Amygdala (tissue), 56 donors: Measurements from ENCODE around the gene MYEOV.

ENCODE experiments used
- DNase-seq, 56 donors: peaks; one replicate each; lab custom pipeline; 2025; lab: John Stamatoyannopoulos, UW

MYEOV gene

DNA sequence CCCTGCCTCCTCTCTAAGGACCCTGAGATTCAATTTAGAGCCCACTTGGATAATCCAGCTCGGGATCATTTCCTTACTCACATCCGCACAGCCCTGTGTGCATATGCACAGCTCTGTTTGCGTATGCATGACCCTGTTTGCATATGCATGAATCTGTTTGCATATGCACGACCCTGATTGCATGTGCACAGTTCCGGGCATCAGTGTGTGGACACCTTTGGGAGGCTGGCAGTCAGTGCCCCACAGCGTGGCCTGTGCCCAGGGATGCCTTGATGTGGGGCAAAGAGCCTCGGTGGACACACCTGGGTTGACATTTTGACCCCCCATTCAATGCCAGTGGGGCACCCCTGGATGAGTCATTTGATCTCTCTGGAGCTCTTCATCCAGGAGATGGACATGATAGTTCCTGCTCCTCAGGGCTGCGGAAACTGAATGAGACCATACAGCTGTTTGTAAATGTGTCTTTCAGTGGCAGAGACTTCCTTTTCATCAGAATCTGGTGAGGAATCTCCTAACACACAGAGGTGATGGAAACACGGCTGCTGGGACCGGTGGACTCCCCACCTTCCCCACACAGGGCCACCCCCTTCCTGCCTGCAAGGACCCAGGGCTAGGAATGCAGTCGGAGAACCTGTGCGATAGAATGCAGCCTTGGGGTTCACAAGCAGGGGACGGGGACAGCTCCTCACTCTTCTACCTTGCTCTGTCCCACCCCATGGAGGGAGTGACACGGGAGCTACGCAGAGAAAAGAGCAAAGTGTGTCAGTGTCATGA, 41.2 kb downstream of the MYEOV start:
- DNase-seq = no peak

DNA sequence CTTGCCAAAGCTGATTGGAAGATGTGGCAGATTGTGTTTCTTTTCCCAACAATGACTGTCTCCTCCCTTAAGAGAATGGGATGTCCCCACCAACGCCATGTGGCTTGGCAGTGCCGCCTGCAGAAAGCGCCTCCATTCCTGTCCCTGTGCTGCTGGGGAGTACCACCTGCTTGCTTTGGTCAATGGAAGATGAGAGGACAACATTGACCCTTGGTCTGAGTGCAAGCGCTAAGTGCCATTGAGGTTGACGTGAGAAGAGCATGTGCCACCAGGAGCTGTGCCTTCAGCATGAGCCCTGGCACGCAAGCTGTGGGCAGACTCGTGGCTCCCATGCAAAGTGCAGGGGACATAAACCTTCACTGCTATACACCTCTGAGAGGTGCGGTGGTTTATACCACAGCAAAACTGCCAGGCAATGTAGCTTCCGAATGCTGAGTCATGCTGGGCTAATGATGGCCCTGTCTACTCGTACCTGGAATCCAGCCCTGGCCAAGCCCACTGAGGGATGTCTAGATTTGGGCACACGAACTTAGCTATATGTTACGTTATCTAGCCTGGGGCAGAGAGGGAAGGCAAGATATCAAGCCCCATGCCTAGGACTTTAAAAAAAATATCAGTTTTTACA, 41.9 kb downstream of the MYEOV start:
- DNase-seq = no peak

DNA sequence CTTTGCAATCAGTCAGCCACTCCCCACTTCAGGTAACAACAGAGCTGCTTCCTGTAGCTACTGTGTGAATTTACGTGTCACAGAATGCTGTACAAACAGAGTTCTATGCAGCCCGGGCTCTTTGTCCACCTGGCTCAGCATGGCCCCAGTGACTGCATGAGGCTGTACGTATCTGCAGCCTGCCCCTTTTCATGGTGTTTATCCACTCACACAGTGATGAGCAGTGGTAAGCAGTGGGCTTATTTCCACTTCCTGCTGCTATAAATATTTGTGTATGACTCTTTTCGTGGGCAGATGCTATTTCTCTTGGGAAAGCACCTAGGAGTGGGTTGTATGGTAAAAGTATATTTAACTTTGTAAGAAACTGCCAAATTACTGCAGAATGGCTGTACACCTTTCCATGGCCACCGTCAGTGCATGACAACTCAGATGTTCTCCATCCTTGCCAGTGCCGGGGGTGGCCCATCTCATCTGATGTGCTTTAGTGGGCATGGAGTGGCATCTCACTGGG, 43.3 kb downstream of the MYEOV start:
- peak in 1 of 56 donors; percentile 2 for DNase-seq

DNA sequence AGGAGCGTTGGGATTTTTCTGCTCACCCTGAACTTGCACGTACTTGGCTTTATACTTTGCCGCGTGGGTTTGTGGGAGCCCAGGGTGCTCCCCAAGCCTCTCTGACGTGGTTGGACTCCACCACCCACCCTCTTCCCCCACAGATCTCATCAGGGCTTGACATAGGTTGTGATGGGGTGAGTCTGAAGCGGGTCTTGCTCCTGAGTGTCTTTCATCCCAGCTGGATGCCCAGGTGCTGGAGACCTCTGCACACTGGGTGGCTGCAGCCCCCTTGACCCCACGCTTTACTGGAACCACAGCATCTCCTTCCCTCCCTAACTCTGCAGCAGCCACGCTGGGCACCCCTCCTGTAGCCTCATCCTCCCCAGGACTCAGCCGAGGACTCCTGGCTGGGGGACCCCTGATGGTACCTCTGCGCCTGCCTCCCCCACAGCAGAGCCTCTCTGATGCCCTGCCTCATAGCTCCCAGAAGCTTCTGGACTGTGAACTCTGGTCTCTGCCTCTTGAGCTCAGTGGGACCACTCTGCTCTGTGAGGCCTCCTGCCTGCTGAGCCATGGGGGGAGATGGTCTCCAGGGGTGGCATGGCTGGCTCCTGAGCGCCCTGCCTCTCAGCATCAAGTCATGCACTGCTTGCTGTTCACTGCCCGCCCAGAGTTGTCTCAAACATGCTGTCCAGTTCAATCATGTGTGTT, 45.2 kb downstream of the MYEOV start:
- no peak for DNase-seq

DNA sequence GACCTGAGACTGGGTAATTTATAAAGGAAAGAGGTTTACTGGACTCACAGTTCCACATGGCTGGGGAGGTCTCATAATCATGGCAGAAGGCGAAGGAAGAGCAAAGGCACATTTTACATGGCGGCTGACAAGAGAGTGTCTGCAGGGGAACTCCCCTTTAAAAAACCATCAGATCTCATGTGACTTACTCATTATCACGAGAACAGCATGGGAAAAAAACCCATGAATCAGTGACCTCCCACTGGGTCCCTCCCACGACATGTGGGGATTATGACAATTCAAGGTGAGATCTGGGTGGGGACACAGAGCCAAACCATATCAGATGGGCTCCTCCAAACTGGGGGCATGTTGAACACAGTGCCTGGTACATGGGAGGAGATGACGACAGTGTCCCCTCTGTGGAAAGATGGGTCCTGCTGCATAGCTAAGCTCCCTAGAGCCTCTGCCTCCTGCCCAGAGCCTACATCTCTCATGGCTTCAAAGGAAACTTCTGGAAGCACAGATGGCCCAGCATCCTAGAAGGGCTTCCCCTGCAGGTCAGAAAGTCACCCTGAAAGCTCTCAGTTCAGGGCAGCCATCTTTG, 46.1 kb downstream of the MYEOV start:
- no peak for DNase-seq

DNA sequence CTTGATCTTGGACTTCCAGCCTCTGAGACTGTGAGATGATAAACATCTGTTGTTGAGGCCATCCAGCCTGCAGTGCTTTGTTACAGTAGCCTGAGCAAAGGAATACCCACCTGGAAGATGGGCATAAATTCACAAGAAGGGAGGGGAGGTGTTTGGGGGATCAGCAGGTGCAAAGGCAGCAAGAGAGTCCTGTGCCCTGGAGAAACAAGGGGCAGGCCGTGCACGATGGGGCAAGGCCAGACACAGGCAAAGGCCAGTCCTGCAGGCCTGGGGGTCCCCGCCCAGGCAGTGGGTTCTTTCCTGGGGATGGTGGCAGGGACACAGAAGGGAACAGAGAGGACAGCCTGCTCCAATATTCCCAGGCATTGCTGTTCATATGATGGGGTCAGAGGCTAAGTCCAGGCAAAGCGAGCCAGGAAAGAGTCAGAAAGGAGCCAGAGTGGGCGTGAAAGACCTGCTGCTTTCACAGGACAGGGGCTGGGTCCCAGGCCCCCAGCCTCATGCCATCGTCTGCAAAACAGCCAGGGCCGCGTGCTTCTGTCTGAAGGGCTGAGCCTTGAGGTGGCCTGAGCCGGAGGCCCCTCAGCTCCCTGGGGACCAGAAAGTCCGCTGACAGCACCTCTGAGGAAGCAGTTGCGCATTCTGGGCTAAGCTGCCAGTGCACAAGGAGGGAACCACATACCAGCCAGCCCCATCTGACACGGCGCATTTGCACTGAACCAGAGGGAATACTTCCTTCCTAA, 48.8 kb downstream of the MYEOV start:
- no peak for DNase-seq

DNA sequence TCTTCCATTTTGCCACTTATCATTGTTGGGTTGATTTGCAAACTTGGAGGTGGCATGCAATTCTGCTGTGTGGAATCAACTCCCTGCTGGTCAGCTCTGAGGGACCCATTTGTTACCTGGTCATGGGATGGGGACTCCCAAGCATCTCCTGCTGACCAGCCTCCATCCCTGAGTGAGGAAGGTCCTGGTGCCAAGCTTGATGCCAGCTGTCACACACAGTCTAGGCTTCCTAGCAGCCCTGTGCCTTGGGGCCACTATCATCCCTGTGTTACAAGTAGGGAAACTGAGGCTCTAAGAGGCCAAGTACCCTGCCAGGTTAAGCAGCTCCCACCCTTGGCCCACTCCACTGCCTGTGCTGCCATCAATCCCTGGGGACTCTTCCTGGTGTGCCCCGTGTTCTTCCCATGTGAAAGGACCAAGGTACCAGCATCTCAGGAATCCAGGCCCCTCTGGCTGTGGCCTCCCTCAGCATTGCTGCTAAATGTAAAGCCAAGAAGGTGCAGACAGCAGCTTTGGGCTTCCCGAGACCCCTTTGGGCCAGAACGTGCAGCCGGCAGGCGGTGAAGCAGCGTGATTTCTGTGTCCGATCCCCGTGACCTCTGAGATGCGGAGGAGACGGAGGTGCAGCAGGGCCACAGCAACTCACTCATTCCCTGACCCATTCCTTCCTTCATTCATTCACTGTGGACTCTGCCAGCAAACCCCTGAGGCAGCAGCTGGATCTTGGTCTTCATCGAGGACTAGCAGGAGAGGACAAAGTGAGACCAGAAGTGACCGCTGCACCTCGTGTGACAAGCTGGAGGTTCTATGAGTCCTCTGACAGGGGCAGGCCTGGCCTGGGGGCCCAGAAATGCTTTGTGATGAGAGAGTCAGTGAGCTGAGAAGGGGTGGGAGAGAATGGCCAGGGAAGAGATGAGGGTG, 49.7 kb downstream of the MYEOV start:
- no peak for DNase-seq

DNA sequence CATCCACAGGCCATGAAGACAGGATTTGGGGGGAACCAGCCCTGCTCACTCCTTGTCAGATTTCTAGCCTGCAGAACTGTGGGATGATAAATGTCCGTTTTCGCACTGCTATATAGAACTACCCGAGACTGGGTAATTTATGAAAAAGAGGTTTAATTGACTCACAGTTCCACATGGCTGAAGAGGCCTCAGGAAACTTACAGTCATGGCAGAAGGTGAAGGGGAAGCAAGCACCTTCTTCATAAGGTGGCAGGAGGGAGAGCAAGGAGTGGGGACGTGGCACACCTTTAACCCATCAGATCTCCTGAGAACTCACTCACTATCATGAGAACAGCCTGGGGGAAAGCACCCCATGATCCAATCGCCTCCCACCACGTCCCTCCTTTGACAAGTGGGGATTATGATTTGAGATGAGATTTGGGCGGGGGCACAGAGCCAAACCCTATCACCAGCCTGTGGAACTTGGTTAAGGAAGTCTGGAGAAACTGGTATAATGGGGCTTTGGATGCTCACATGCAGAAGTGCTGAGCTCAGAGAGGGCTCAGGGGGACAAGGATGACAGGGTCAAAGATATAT, 50.7 kb downstream of the MYEOV start:
- no peak for DNase-seq
